Measurements from ENCODE around the gene FAT1.

Gene FAT1

GRCh38 chr4:186566068-186566467, 157.6 kb downstream of the FAT1 start:
- no peak for DNase-seq

GRCh38 chr4:186563761-186564160, 159.9 kb downstream of the FAT1 start:
- DNase-seq = no peak

GRCh38 chr4:186561748-186562147, 161.9 kb downstream of the FAT1 start:
- no peak for DNase-seq

GRCh38 chr4:186560647-186561046, 163.0 kb downstream of the FAT1 start:
- no peak for DNase-seq

- DNase-seq = peak; percentile 72
Measured at GRCh38 chr4:186557486-186557885, 166.2 kb downstream of the FAT1 start.

GRCh38 chr4:186557061-186557460, 166.6 kb downstream of the FAT1 start:
- DNase-seq = no peak

- DNase-seq = no peak
Measured at GRCh38 chr4:186554914-186555827, 168.5 kb downstream of the FAT1 start, which contains the start of gene MTNR1A. TSS of gene MTNR1A (minus strand) at chr4:186555567. CDS start at chr4:186555365, 202 bp downstream.

GRCh38 chr4:186554539-186554913, 169.1 kb downstream of the FAT1 start:
- DNase-seq = peak; percentile 11

- DNase-seq = no peak
Measured at GRCh38 chr4:186553717-186554116, 169.9 kb downstream of the FAT1 start.

GRCh38 chr4:186551849-186552248, 171.8 kb downstream of the FAT1 start:
- DNase-seq = no peak

- no peak for DNase-seq
Measured at GRCh38 chr4:186545436-186545835, 178.2 kb downstream of the FAT1 start.

GRCh38 chr4:186543206-186543605, 180.4 kb downstream of the FAT1 start:
- DNase-seq = no peak

- DNase-seq = no peak
Measured at GRCh38 chr4:186541801-186542200, 181.9 kb downstream of the FAT1 start.

GRCh38 chr4:186537843-186538521, 185.7 kb downstream of the FAT1 start:
- no peak for DNase-seq

All from fibroblast of skin of abdomen (primary cell).